IMR-90 (cell line): ENCODE measurements around the gene NOD1. TPM values are rescaled to one million over a fixed set of nuclear protein-coding genes. Genes with fewer than 3 reads are reported as not detected.

Source experiments
- ATAC-seq: fragments of 200-7000 bp; cut with Tn5 transposase; 2 replicates; pipeline ENCODE4 v1.9.1; 2020; ENCODE audit warnings: low read depth, mild to moderate bottlenecking, moderate library complexity
- BruUV-seq: library from RNA; stranded (reverse); fragments of 400-500 nt; replicated peaks from 2 replicates; lab custom pipeline; 2021; lab: Mats Ljungman, UMichigan
- CTCF ChIA-PET: fragments of 300-600 bp; formaldehyde crosslinking; extraction: SDS; loops from one replicate; lab custom pipeline; 2021; ENCODE audit warnings: antibody characterized with exemption; lab: Yijun Ruan, JAX
- POLR2A ChIA-PET: fragments of 300-600 bp; sonication (Branson Sonifier 250); formaldehyde crosslinking; loops from one replicate; lab custom pipeline; 2022; ENCODE audit warnings: antibody characterized with exemption; ENCODE audit not compliant: unreplicated experiment; lab: Charles Lee
- DNase-seq: peaks from one replicate; pipeline ENCODE4 v3.0.0; 2013
- H2AFZ ChIP-seq: replicated peaks from 2 replicates; pipeline ENCODE3; 2013; ENCODE audit warnings: low read length, mild to moderate bottlenecking; ENCODE audit not compliant: poor library complexity
- H2AK5ac ChIP-seq: 2 replicates; pipeline ENCODE4 v1.6.1; 2013; ENCODE audit warnings: low read depth, low read length, inconsistent platforms
- H2AK9ac ChIP-seq: replicated peaks from 2 replicates; pipeline ENCODE3; 2013; ENCODE audit warnings: mild to moderate bottlenecking, low read depth, low read length, moderate library complexity; ENCODE audit not compliant: poor library complexity
- H2BK120ac ChIP-seq: 2 replicates; pipeline ENCODE4 v1.6.1; 2013; ENCODE audit warnings: low read depth, low read length, inconsistent platforms
- H2BK15ac ChIP-seq: 3 replicates; pipeline ENCODE4 v1.6.1; 2013; ENCODE audit warnings: low read depth, low read length, inconsistent platforms
- H2BK20ac ChIP-seq: 2 replicates; pipeline ENCODE4 v1.6.1; 2013; ENCODE audit warnings: low read depth, mild to moderate bottlenecking, inconsistent platforms, low read length, moderate library complexity
- H2BK5ac ChIP-seq: 2 replicates; pipeline ENCODE4 v1.6.1; 2013; ENCODE audit warnings: mild to moderate bottlenecking, low read depth, low read length, inconsistent platforms; ENCODE audit not compliant: poor library complexity, severe bottlenecking
- H3K14ac ChIP-seq: replicated peaks from 2 replicates; pipeline ENCODE4 v1.6.1; 2013; ENCODE audit warnings: low read depth, low read length, inconsistent platforms
- H3K18ac ChIP-seq: 2 replicates; pipeline ENCODE4 v1.6.1; 2013; ENCODE audit warnings: low read depth, low read length, control low read depth
- H3K23ac ChIP-seq: 2 replicates; pipeline ENCODE4 v1.6.1; 2013; ENCODE audit warnings: low read depth, low read length, inconsistent platforms
- H3K27ac ChIP-seq: 2 replicates; pipeline ENCODE4 v1.5.1; 2013; ENCODE audit warnings: mild to moderate bottlenecking, control low read depth, low read length; ENCODE audit not compliant: insufficient read depth
- H3K27me3 ChIP-seq: 2 replicates; pipeline ENCODE4 v1.6.1; 2013; ENCODE audit warnings: low read length; ENCODE audit not compliant: control insufficient read depth, insufficient read depth
- H3K36me3 ChIP-seq: 2 replicates; pipeline ENCODE4 v1.6.1; 2013; ENCODE audit warnings: low read length, mixed read lengths; ENCODE audit not compliant: control insufficient read depth, insufficient read depth
- H3K4ac ChIP-seq: 2 replicates; pipeline ENCODE4 v1.6.1; 2013; ENCODE audit warnings: low read depth, low read length, inconsistent platforms
- H3K4me1 ChIP-seq: 2 replicates; pipeline ENCODE4 v1.6.1; 2013; ENCODE audit warnings: low read length, mixed read lengths; ENCODE audit not compliant: control insufficient read depth, insufficient read depth
- H3K4me2 ChIP-seq: 2 replicates; pipeline ENCODE4 v1.6.1; 2013; ENCODE audit warnings: low read depth, mild to moderate bottlenecking, control low read depth, low read length, moderate library complexity
- H3K4me3 ChIP-seq: 2 replicates; pipeline ENCODE4 v1.5.1; 2013; ENCODE audit warnings: low read depth, mild to moderate bottlenecking, control low read depth, low read length, moderate library complexity; ENCODE audit not compliant: insufficient read depth
- H3K56ac ChIP-seq: 2 replicates; pipeline ENCODE4 v1.6.1; 2013; ENCODE audit warnings: low read length, inconsistent platforms; ENCODE audit not compliant: insufficient read depth; ENCODE audit errors: extremely low read depth
- H3K79me1 ChIP-seq, 2 experiments: 2 replicates each; pipeline ENCODE4 v1.6.1; 2013; ENCODE audit warnings: low read length in 2 of 2, inconsistent platforms in 1 of 2, low read depth in 1 of 2
- H3K9ac ChIP-seq: 2 replicates; pipeline ENCODE4 v1.6.1; 2013; ENCODE audit warnings: low read depth, low read length, control low read depth
- H3K9me1 ChIP-seq: 2 replicates; pipeline ENCODE4 v1.6.1; 2013; ENCODE audit warnings: low read length, inconsistent platforms; ENCODE audit not compliant: insufficient read depth
- H3K9me3 ChIP-seq: 2 replicates; pipeline ENCODE4 v1.6.1; 2013; ENCODE audit warnings: low read length; ENCODE audit not compliant: control insufficient read depth, insufficient read depth
- H4K20me1 ChIP-seq: 2 replicates; pipeline ENCODE4 v1.6.1; 2013; ENCODE audit warnings: low read length, inconsistent platforms; ENCODE audit not compliant: insufficient read depth
- H4K5ac ChIP-seq: 2 replicates; pipeline ENCODE4 v1.6.1; 2013; ENCODE audit warnings: mild to moderate bottlenecking, low read depth, low read length, control low read depth
- H4K8ac ChIP-seq, 2 experiments: 2 replicates each; pipeline ENCODE4 v1.6.1; 2013; ENCODE audit warnings: low read depth in 2 of 2, low read length in 2 of 2, control low read depth in 1 of 2, inconsistent platforms in 1 of 2
- H4K91ac ChIP-seq: 2 replicates; pipeline ENCODE4 v1.6.1; 2013; ENCODE audit warnings: low read depth, low read length, inconsistent platforms; ENCODE audit not compliant: insufficient read depth
- CEBPB ChIP-seq: IDR thresholded peaks from 2 replicates; pipeline ENCODE4 v1.6.1; 2012; ENCODE audit warnings: low read depth, low read length, improper control_type of control experiment
- CHD1 ChIP-seq: IDR thresholded peaks from 2 replicates; pipeline ENCODE4 v1.6.1; 2012; ENCODE audit warnings: low read depth, low read length, improper control_type of control experiment
- RAD21 ChIP-seq: IDR thresholded peaks from 2 replicates; pipeline ENCODE4 v1.6.1; 2012; ENCODE audit warnings: low read length, improper control_type of control experiment
- USF2 ChIP-seq: fragments of 150-350 bp; IDR thresholded peaks from 2 replicates; pipeline ENCODE4 v1.6.1; 2017; ENCODE audit warnings: mild to moderate bottlenecking, antibody characterized with exemption, low read length, low read depth
- WGBS, 2 experiments: methylation state at CpG; one replicate each; pipeline versions ENCODE4 v1.1.5 to v1.1.7; 2013; ENCODE audit warnings: missing lambda C conversion rate in 2 of 2; ENCODE audit not compliant: insufficient read length in 1 of 2; ENCODE audit errors: extremely low coverage in 2 of 2; 5-methylcytosine and 5-hydroxymethylcytosine counted together
- dilution Hi-C: fragments of 300-500 bp; cut with HindIII; formaldehyde crosslinking; loops from one replicate; pipeline ENCODE4 v1.14.3; 2018; ENCODE audit warnings: low sequenced_read_pairs; ENCODE audit not compliant: unreplicated experiment
- in situ Hi-C: fragments of 300-500 bp; cut with MboI; formaldehyde crosslinking; loops from 3 replicates; pipeline ENCODE4 v1.14.3; 2019; ENCODE audit warnings: low sequenced_read_pairs, inconsistent platforms, mixed read lengths
- intact Hi-C: fragments of 100-400 bp; cut with micrococcal nuclease; formaldehyde crosslinking; loops from 2 replicates; pipeline ENCODE4 v1.10.0; 2022
- polyA plus RNA-seq, 3 experiments: library from polyadenylated mRNA; depleted of rRNA; stranded (reverse); fragments of >200 nt; gene quantifications; 2 replicates each; pipeline ENCODE4 v1.2.3, GENCODE V29; 2012; ENCODE audit warnings: low replicate concordance in 1 of 3
- total RNA-seq: library from RNA; depleted of rRNA; stranded (reverse); fragments of >200 nt; gene quantifications from 2 replicates; pipeline ENCODE4 v1.2.3, GENCODE V29; 2012

NOD1 gene
- total and polyA plus RNA-seq, 2 of the 4 experiments (the other 2 are of a cell fraction) = 1.8 to 3.0 TPM

GRCh38 chr7:30475580-30475979 is 3.0 kb downstream of the NOD1 start:
- H3K27ac ChIP-seq = no peak overlapping the region

More at GRCh38 chr7:30475580-30475979, 3.0 kb downstream of the NOD1 start:
- H3K36me3 ChIP-seq = no peaks in the 10 kb centered on the region
- CTCF ChIA-PET = no interaction called here
- no peak overlapping the region for H4K91ac ChIP-seq
- no peak overlapping the region for H3K4me2 ChIP-seq
- H2AFZ ChIP-seq = no peak overlapping the region
- in situ Hi-C loops = no loop called here
- intact Hi-C loops = loop anchor here (5.0 kb wide), 1 partner anchor 313 kb away; no protein-coding TSS in a partner anchor
- H3K56ac ChIP-seq = no peak overlapping the region
- DNase-seq (no peak), ATAC-seq (no peak)
- H3K79me1 ChIP-seq = peaks cover 13 to 60% of the 10 kb centered on the region in 2 experiments
- no peak overlapping the region for H2AK9ac ChIP-seq
- dilution Hi-C loops = no loop called here
- H2BK5ac ChIP-seq = no peak overlapping the region
- no peak overlapping the region for H4K8ac ChIP-seq
- H2BK15ac ChIP-seq = no peak overlapping the region
- no peak overlapping the region for H3K4me3 ChIP-seq
- peaks cover 22% of the 10 kb centered on the region for H3K4me1 ChIP-seq
- H3K9ac ChIP-seq = no peak overlapping the region
- TF ChIP-seq CHD1 = no peak
- TF ChIP-seq USF2 = no peak
- no peak for TF ChIP-seq RAD21
- no peak for TF ChIP-seq CEBPB
- H3K4ac ChIP-seq = no peak overlapping the region
- BruUV-seq = no TSS peak
- no peak overlapping the region for H3K14ac ChIP-seq
- H2AK5ac ChIP-seq = no peak overlapping the region
- no peak overlapping the region for H3K23ac ChIP-seq
- peaks cover 10% of the 10 kb centered on the region; the same call in 1 of the 2 replicates for H3K9me1 ChIP-seq
- H3K27me3 ChIP-seq = no peaks in the 10 kb centered on the region
- POLR2A ChIA-PET = no interaction called here
- peaks cover 6% of the 10 kb centered on the region for H4K20me1 ChIP-seq
- no peaks in the 10 kb centered on the region for H3K9me3 ChIP-seq
- H2BK120ac ChIP-seq = no peak overlapping the region
- H3K18ac ChIP-seq = no peak overlapping the region
- H4K5ac ChIP-seq = no peak overlapping the region
- H2BK20ac ChIP-seq = no peak overlapping the region
- WGBS, 2 experiments = 84% methylated on average over 3 of the region's 6 CpGs; no CpG with 5 or more reads in 1 of the 2 experiments
